ENCODE results near the gene METTL23.

Gene METTL23

DNA sequence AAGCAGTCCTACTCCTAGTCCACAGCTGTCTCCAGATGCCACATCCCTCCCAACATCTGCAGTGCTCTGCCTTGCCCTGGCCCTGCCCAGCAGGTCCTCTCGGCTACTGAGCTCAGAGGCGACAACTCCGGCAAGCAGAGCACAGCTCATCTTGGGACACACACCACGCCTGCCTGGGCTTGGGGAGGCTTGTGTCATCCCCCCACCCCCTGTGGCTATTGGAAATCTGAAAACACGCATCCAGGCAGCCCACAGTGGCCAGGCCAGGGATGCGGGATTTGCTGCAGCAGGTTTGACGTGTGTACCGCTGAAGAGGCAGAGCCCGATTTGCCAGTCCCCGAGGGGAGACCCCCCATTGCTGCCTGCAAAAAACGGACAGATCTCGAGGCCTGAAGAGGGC, 41.3 kb upstream of the METTL23 start:
- H3K4me1 ChIP-seq (ENCODE audit: control insufficient read depth, insufficient read depth, low read length): peaks cover 11% of the 10 kb centered on the region
- no peaks in the 10 kb centered on the region for H3K9me3 ChIP-seq (ENCODE audit: control insufficient read depth, insufficient read depth, low read length)
- no peak overlapping the region for H3K4me3 ChIP-seq (ENCODE audit: low read length)
- no peaks in the 10 kb centered on the region for H3K36me3 ChIP-seq (ENCODE audit: control insufficient read depth, insufficient read depth, low read length)
- H3K27ac ChIP-seq (ENCODE audit: low read length): no peak overlapping the region
- H3K27me3 ChIP-seq (ENCODE audit: control insufficient read depth, insufficient read depth, low read length): no peaks in the 10 kb centered on the region
- no CpG with 5 or more reads among the region's 12 CpGs for WGBS (ENCODE audit: insufficient coverage, insufficient read length)
- DNase-seq (ENCODE audit: low read depth, low spot score): no peak

DNA sequence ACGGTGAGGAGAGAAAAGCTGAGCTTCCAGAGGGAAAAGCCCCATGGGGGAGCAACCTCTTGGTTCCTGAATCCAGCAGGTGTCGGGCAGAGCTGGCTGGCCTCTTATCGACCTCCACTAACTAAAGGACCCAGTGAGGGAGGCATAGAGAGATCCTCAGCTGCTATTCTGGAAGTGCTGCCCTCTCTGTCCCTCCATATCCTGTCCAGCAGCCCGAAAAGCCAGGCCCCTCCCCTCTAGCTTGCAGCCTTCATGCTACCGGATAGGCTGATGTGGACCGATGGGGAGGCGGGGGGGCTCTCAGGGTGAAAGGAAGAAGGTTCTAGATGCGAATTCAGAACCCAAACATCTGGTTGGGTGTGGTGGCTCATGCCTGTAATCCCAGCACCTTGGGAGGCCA, 40.8 kb upstream of the METTL23 start:
- no peaks in the 10 kb centered on the region for H3K36me3 ChIP-seq (ENCODE audit: control insufficient read depth, insufficient read depth, low read length)
- no CpG with 5 or more reads among the region's 8 CpGs for WGBS (ENCODE audit: insufficient coverage, insufficient read length)
- H3K4me3 ChIP-seq (ENCODE audit: low read length): no peak overlapping the region
- H3K9me3 ChIP-seq (ENCODE audit: control insufficient read depth, insufficient read depth, low read length): no peaks in the 10 kb centered on the region
- H3K27ac ChIP-seq (ENCODE audit: low read length): no peak overlapping the region
- no peaks in the 10 kb centered on the region for H3K27me3 ChIP-seq (ENCODE audit: control insufficient read depth, insufficient read depth, low read length)
- peaks cover 11% of the 10 kb centered on the region for H3K4me1 ChIP-seq (ENCODE audit: control insufficient read depth, insufficient read depth, low read length)
- DNase-seq (ENCODE audit: low read depth, low spot score): no peak

DNA sequence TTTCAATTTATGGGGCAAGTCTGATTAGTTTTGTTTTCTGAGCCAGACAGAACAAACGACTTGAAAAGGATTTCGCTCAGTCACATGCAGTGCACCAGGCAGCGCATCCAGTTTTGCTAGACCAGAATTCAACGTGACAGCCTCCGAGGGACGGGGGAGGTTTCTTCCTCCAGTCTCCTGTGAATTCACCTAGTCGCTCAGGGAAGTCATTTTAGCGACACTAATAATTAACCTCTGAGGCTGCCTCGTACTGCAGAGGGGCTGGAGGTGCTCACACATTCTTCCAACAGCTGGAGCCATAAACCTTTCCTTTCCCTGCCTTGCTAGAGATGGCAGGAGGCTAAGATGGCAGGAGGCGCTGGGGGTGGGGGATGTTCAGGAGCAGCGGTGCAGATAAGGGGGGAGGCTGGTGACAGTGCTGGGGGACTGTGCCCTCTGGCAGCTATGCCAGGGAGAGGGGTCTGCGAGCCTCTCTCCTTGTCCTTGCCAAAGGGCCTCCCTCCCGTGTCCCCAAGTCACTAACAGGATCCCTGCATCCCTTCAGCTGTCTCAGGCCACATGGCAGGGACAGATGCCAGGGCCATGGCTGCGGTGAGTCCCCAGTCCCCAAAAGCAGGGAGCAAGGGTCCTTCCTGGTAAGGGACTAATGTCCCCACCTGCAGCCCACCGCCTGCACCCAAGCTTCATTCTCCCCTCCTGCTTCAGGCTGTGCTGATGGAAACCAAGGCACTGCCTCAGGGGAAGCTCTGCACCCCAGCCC, 39.9 kb upstream of the METTL23 start:
- Histone ChIP-seq H3K4me1 (ENCODE audit: control insufficient read depth, insufficient read depth, low read length) (peaks cover 7% of the 10 kb centered on the region), H3K4me3 (ENCODE audit: low read length) (no peak overlapping the region), H3K27me3 (ENCODE audit: control insufficient read depth, insufficient read depth, low read length) (no peaks in the 10 kb centered on the region), H3K36me3 (ENCODE audit: control insufficient read depth, insufficient read depth, low read length) (no peaks in the 10 kb centered on the region), H3K9me3 (ENCODE audit: control insufficient read depth, insufficient read depth, low read length) (no peaks in the 10 kb centered on the region), H3K27ac (ENCODE audit: low read length) (no peak overlapping the region)
- no CpG with 5 or more reads among the region's 15 CpGs for WGBS (ENCODE audit: insufficient coverage, insufficient read length)
- DNase-seq (ENCODE audit: low read depth, low spot score): no peak

GRCh38 chr17:76687298-76688164, 39.1 kb upstream of the METTL23 start:
- DNase-seq (ENCODE audit: low read depth, low spot score): no peak
- peaks cover 7% of the 10 kb centered on the region for H3K4me1 ChIP-seq (ENCODE audit: control insufficient read depth, insufficient read depth, low read length)
- no peaks in the 10 kb centered on the region for H3K27me3 ChIP-seq (ENCODE audit: control insufficient read depth, insufficient read depth, low read length)
- no peaks in the 10 kb centered on the region for H3K36me3 ChIP-seq (ENCODE audit: control insufficient read depth, insufficient read depth, low read length)
- H3K4me3 ChIP-seq (ENCODE audit: low read length): no peak overlapping the region
- no CpG with 5 or more reads among the region's 26 CpGs for WGBS (ENCODE audit: insufficient coverage, insufficient read length)
- H3K9me3 ChIP-seq (ENCODE audit: control insufficient read depth, insufficient read depth, low read length): no peaks in the 10 kb centered on the region
- H3K27ac ChIP-seq (ENCODE audit: low read length): no peak overlapping the region

DNA sequence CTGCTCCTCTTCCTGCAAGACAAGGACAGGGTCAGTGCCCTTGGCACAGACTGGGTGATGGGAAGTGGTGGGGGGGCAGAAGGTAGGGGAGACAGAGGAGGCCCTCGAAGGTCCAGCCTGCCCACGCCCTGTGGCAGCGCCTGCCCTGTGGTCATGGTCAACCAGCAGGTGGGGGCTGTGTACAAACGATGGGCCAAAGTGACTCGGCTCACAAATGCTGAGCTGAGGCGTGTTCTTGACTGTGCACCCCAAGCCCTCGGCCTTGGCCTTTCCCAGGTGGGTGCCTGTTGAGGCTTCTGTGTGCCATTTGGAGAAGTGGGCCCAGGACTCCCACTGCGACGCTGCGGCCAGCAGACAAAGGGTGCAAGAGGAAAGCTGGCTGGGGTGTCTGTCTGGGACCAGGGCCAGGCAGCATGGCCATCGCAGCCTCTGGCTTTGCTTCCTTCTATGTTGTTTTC, 38.4 kb upstream of the METTL23 start:
- H3K4me1 ChIP-seq (ENCODE audit: control insufficient read depth, insufficient read depth, low read length): peaks cover 7% of the 10 kb centered on the region
- DNase-seq (ENCODE audit: low read depth, low spot score): no peak
- H3K27me3 ChIP-seq (ENCODE audit: control insufficient read depth, insufficient read depth, low read length): no peaks in the 10 kb centered on the region
- no peak overlapping the region for H3K4me3 ChIP-seq (ENCODE audit: low read length)
- WGBS (ENCODE audit: insufficient coverage, insufficient read length): no CpG with 5 or more reads among the region's 11 CpGs
- H3K9me3 ChIP-seq (ENCODE audit: control insufficient read depth, insufficient read depth, low read length): no peaks in the 10 kb centered on the region
- no peak overlapping the region for H3K27ac ChIP-seq (ENCODE audit: low read length)
- H3K36me3 ChIP-seq (ENCODE audit: control insufficient read depth, insufficient read depth, low read length): no peaks in the 10 kb centered on the region

DNA sequence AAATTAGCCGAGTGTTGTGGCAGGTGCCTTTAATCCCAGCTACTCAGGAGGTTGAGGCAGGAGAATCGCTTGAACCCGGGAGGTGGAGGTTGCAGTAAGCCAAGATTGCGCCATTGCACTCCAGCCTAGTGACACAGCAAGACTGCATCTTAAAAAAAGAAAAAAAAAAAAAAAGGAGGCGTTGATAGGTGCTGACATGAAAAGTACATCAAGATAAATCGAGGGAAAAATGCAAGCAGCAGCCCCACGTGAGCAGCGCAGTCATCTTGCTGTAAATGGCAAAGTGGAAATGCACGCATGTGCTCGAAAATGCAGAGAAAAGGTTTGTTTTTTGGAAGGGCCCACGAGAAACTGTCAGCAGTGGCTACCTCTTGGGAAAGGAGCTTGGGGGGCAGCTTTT, 36.8 kb upstream of the METTL23 start:
- no peak for DNase-seq (ENCODE audit: low read depth, low spot score)
- no peaks in the 10 kb centered on the region for H3K36me3 ChIP-seq (ENCODE audit: control insufficient read depth, insufficient read depth, low read length)
- no CpG with 5 or more reads among the region's 11 CpGs for WGBS (ENCODE audit: insufficient coverage, insufficient read length)
- no peaks in the 10 kb centered on the region for H3K27me3 ChIP-seq (ENCODE audit: control insufficient read depth, insufficient read depth, low read length)
- H3K9me3 ChIP-seq (ENCODE audit: control insufficient read depth, insufficient read depth, low read length): no peaks in the 10 kb centered on the region
- H3K4me1 ChIP-seq (ENCODE audit: control insufficient read depth, insufficient read depth, low read length): peaks cover 5% of the 10 kb centered on the region; the same call in 1 of the 2 replicates
- H3K4me3 ChIP-seq (ENCODE audit: low read length): no peak overlapping the region
- H3K27ac ChIP-seq (ENCODE audit: low read length): no peak overlapping the region

- no peak for DNase-seq (ENCODE audit: low read depth, low spot score)
- H3K36me3 ChIP-seq (ENCODE audit: control insufficient read depth, insufficient read depth, low read length): no peaks in the 10 kb centered on the region
- no peaks in the 10 kb centered on the region for H3K27me3 ChIP-seq (ENCODE audit: control insufficient read depth, insufficient read depth, low read length)
- peaks cover 5% of the 10 kb centered on the region; the same call in 1 of the 2 replicates for H3K4me1 ChIP-seq (ENCODE audit: control insufficient read depth, insufficient read depth, low read length)
- no CpG with 5 or more reads among the region's 13 CpGs for WGBS (ENCODE audit: insufficient coverage, insufficient read length)
- H3K4me3 ChIP-seq (ENCODE audit: low read length): no peak overlapping the region
- no peak overlapping the region for H3K27ac ChIP-seq (ENCODE audit: low read length)
- H3K9me3 ChIP-seq (ENCODE audit: control insufficient read depth, insufficient read depth, low read length): no peaks in the 10 kb centered on the region
Observed at GRCh38 chr17:76690596-76691280, 35.9 kb upstream of the METTL23 start.

GRCh38 chr17:76691379-76692191, 35.1 kb upstream of the METTL23 start:
- no peak for DNase-seq (ENCODE audit: low read depth, low spot score)
- H3K4me3 ChIP-seq (ENCODE audit: low read length): no peak overlapping the region
- peaks cover 5% of the 10 kb centered on the region; the same call in 1 of the 2 replicates for H3K4me1 ChIP-seq (ENCODE audit: control insufficient read depth, insufficient read depth, low read length)
- no peaks in the 10 kb centered on the region for H3K9me3 ChIP-seq (ENCODE audit: control insufficient read depth, insufficient read depth, low read length)
- H3K27me3 ChIP-seq (ENCODE audit: control insufficient read depth, insufficient read depth, low read length): no peaks in the 10 kb centered on the region
- H3K27ac ChIP-seq (ENCODE audit: low read length): no peak overlapping the region
- no peaks in the 10 kb centered on the region for H3K36me3 ChIP-seq (ENCODE audit: control insufficient read depth, insufficient read depth, low read length)
- WGBS (ENCODE audit: insufficient coverage, insufficient read length): no CpG with 5 or more reads among the region's 14 CpGs

- Histone ChIP-seq H3K4me1 (ENCODE audit: control insufficient read depth, insufficient read depth, low read length) (peaks cover 8% of the 10 kb centered on the region), H3K27ac (ENCODE audit: low read length) (no peak overlapping the region), H3K4me3 (ENCODE audit: low read length) (no peak overlapping the region), H3K9me3 (ENCODE audit: control insufficient read depth, insufficient read depth, low read length) (no peaks in the 10 kb centered on the region), H3K36me3 (ENCODE audit: control insufficient read depth, insufficient read depth, low read length) (no peaks in the 10 kb centered on the region), H3K27me3 (ENCODE audit: control insufficient read depth, insufficient read depth, low read length) (no peaks in the 10 kb centered on the region)
- WGBS (ENCODE audit: insufficient coverage, insufficient read length): no CpG with 5 or more reads among the region's 16 CpGs
- DNase-seq (ENCODE audit: low read depth, low spot score): no peak
Observed at GRCh38 chr17:76695059-76695831, 31.4 kb upstream of the METTL23 start.
